RWPE2 (cell line): ENCODE measurements around the gene TAS2R14.
A peak's percentile ranks its signal among the peaks of the same experiment; 100 is the strongest.

Experiments used
- ATAC-seq: fragments of 200-7000 bp; cut with Tn5 transposase; 3 replicates; pipeline ENCODE4 v1.9.1; 2021; ENCODE audit warnings: low read depth
- DNase-seq: peaks from one replicate; pipeline ENCODE4 v3.0.0-alpha.2; 2020; ENCODE audit warnings: low spot score
- H3K27ac ChIP-seq: fragments of 450-650 bp; 2 replicates; pipeline ENCODE4 v1.5.1; 2017; ENCODE audit warnings: mild to moderate bottlenecking; ENCODE audit not compliant: poor library complexity, severe bottlenecking
- H3K27me3 ChIP-seq: fragments of 250-450 bp; sonication (Bioruptor Pico); 2 replicates; pipeline ENCODE4 v1.5.1; 2021; ENCODE audit warnings: mild to moderate bottlenecking, moderate library complexity; ENCODE audit not compliant: insufficient read depth, poor library complexity, severe bottlenecking
- H3K36me3 ChIP-seq: fragments of 250-450 bp; sonication (Bioruptor Pico); 2 replicates; pipeline ENCODE4 v1.5.1; 2020; ENCODE audit warnings: low read depth, mild to moderate bottlenecking, moderate library complexity
- H3K4me1 ChIP-seq: fragments of 250-450 bp; sonication (Bioruptor Pico); 2 replicates; pipeline ENCODE4 v1.5.1; 2021; ENCODE audit warnings: mild to moderate bottlenecking, moderate library complexity; ENCODE audit not compliant: insufficient read depth, poor library complexity, severe bottlenecking
- H3K4me3 ChIP-seq: fragments of 250-450 bp; sonication (Bioruptor Pico); 2 replicates; pipeline ENCODE4 v1.5.1; 2021; ENCODE audit warnings: mild to moderate bottlenecking, moderate library complexity; ENCODE audit not compliant: severe bottlenecking
- H3K9me3 ChIP-seq: fragments of 250-450 bp; sonication (Bioruptor Pico); 2 replicates; pipeline ENCODE4 v1.5.1; 2021; ENCODE audit warnings: mild to moderate bottlenecking, moderate library complexity; ENCODE audit not compliant: severe bottlenecking
- CTCF ChIP-seq: fragments of 450-650 bp; IDR thresholded peaks from one replicate; pipeline ENCODE4 v1.5.1; 2017; ENCODE audit warnings: mild to moderate bottlenecking, moderate library complexity; ENCODE audit not compliant: poor library complexity, severe bottlenecking

The TAS2R14 gene

DNA sequence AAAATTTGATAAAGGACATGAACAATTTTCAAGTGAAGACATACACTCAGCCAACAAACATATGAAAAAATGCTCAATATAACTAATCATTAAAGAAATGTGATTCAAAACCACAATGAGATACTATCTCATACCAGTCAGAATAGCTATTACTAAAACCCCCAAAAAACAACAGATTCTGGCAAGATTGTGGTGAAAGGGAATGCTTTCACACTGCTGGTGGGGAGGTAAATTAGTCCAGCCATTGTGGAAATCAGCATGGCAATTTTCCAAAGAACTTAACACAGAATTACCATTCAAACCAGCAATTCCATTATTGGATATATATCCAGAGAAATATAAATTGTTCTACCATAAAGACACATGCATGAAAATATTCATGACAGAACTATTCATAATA lies 18.7 kb upstream of the TAS2R14 start:
- DNase-seq (no peak), ATAC-seq (no peak)
- H3K27me3 ChIP-seq: no peaks in the 10 kb centered on the region
- H3K4me1 ChIP-seq: no peaks in the 10 kb centered on the region
- H3K4me3 ChIP-seq: no peak overlapping the region
- no peaks in the 10 kb centered on the region for H3K9me3 ChIP-seq
- H3K36me3 ChIP-seq: no peaks in the 10 kb centered on the region
- no peak overlapping the region for H3K27ac ChIP-seq
- TF ChIP-seq CTCF: no peak

- no peaks in the 10 kb centered on the region for H3K9me3 ChIP-seq
- ATAC-seq (no peak), DNase-seq (no peak)
- H3K27ac ChIP-seq: no peak overlapping the region
- H3K27me3 ChIP-seq: no peaks in the 10 kb centered on the region
- no peak for TF ChIP-seq CTCF
- H3K36me3 ChIP-seq: no peaks in the 10 kb centered on the region
- no peak overlapping the region for H3K4me3 ChIP-seq
- no peaks in the 10 kb centered on the region for H3K4me1 ChIP-seq
Observed at GRCh38 chr12:10956085-10956484, 17.0 kb upstream of the TAS2R14 start.

DNA sequence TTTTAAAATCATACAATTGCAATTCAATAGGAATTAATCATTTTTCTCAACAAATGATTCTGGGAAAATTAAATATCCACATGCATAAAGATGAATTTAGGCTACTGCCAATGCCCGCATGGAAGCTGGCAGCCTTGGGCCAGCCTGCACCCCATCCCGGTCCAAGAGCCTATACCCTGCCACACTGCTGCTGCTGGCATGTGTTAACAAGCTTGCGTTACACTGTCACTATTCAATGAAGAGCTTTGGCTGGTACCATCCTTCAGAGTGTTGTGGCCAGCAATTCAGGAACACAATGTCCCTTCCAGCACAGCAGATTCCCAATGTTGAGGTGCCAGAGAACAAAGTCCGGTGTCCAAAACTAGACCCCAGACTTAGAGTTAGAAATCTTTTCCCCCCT lies 13.6 kb upstream of the TAS2R14 start:
- no peak for TF ChIP-seq CTCF
- Histone ChIP-seq H3K36me3 (no peaks in the 10 kb centered on the region), H3K9me3 (no peaks in the 10 kb centered on the region), H3K4me3 (no peak overlapping the region), H3K27me3 (no peaks in the 10 kb centered on the region), H3K27ac (no peak overlapping the region), H3K4me1 (no peaks in the 10 kb centered on the region)
- ATAC-seq: no peak
- DNase-seq: no peak

- no peak for TF ChIP-seq CTCF
- no peak for ATAC-seq
- Histone ChIP-seq H3K4me3 (no peak overlapping the region), H3K4me1 (peaks cover 12% of the 10 kb centered on the region), H3K27ac (no peak overlapping the region), H3K9me3 (no peaks in the 10 kb centered on the region), H3K36me3 (no peaks in the 10 kb centered on the region), H3K27me3 (no peaks in the 10 kb centered on the region)
- DNase-seq: no peak
Observed at GRCh38 chr12:10943167-10943566, 4.1 kb upstream of the TAS2R14 start.

DNA sequence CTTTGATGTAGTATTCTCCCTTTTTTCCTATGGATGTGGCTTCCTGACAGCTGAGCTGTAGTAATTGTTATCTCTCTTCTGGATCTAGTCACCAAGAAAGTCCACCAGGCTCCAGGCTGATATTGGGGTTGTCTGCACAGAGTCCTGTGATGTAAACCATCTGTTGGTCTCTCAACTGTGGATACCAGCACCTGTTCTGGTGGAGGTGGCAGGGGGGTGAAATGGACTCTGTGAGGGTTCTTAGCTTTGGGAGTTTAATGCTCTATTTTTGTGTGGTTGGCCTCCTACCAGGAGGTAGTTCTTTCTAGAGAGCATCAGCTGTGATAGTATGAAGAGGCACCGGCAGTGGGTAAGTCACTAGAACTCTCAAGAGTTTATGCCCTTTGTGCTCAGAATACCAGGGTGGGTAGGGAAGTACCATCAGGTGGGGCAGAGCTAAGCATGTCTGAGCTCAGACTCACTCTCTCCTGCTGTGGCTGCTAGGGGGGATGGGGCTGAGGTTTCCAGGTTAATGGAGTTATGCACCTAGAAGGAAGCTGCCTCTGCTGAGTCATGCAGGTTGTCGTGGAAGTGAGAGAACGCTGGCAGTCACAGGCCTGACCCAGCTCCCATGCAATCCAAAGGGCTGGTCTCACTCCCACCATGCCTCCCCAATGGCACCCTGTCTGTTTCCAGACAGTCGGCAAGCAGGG lies 3.0 kb upstream of the TAS2R14 start:
- Histone ChIP-seq H3K4me1 (peaks cover 12% of the 10 kb centered on the region), H3K9me3 (no peaks in the 10 kb centered on the region), H3K27me3 (no peaks in the 10 kb centered on the region), H3K27ac (peak overlapping the region; percentile 58), H3K36me3 (no peaks in the 10 kb centered on the region), H3K4me3 (no peak overlapping the region)
- peak; percentile 87 for ATAC-seq
- peak; percentile 64 for DNase-seq
- no peak for TF ChIP-seq CTCF
